Pancreas (tissue), 10 donors: ENCODE data around the gene PLEKHA1. TPM values are rescaled to one million over a fixed set of nuclear protein-coding genes. Genes with fewer than 3 reads are reported as not detected.
A peak's percentile ranks its signal among the peaks of the same experiment; 100 is the strongest.

Source experiments
- ATAC-seq, 4 donors: fragments of 200-7000 bp; cut with Tn5 transposase; one replicate each; pipeline versions ENCODE4 v1.8.0 to v1.9.1; 2020; ENCODE audit warnings: mild to moderate bottlenecking in 4 of 4, moderate library complexity in 4 of 4
- DNase-seq, 6 donors: peaks; one replicate each; pipeline ENCODE4 v3.0.0-alpha.2; 2020
- FAIRE-seq: peaks from 2 replicates; lab custom pipeline; 2012; peaks lifted over from hg19 to GRCh38; lab: Jason Lieb, UNC
- H3K27ac ChIP-seq, 4 donors: fragments of 200-600 bp; sonication (generic); 1 replicate in 3 of 4; 2 replicates in 1 of 4; pipeline versions ENCODE4 v1.5.0 to v1.8.0; 2020
- H3K27me3 ChIP-seq, 4 donors: fragments of 200-600 bp; one replicate each; pipeline ENCODE4 v1.8.0; 2021
- H3K36me3 ChIP-seq, 3 donors: fragments of 200-600 bp; sonication (generic) in 1 of 3; one replicate each; pipeline versions ENCODE4 v1.5.0 to v1.8.0; 2020 to 2021
- H3K4me1 ChIP-seq, 3 donors: fragments of 200-600 bp; one replicate each; pipeline ENCODE4 v1.8.0; 2021
- H3K4me3 ChIP-seq, 4 donors: fragments of 200-600 bp; sonication (generic) in 2 of 4; one replicate each; pipeline versions ENCODE4 v1.5.0 to v1.8.0; 2020 to 2021
- H3K9me3 ChIP-seq, 4 donors: fragments of 200-600 bp; one replicate each; pipeline ENCODE4 v1.8.0; 2021
- CTCF ChIP-seq, 4 donors: fragments of 200-600 bp; sonication (generic) in 3 of 4; IDR thresholded peaks; one replicate each; pipeline versions ENCODE4 v1.5.0 to v1.8.0; 2021; ENCODE audit warnings: antibody characterized with exemption in 4 of 4
- WGBS, 2 donors: extraction: QIAGEN DNeasy Blood & Tissue Kit; methylation state at CpG; one replicate each; pipeline ENCODE4 v1.1.7; 2013; 5-methylcytosine and 5-hydroxymethylcytosine counted together
- intact Hi-C, 3 donors: fragments of 100-400 bp; cut with DNase I; formaldehyde crosslinking; loops; one replicate each; pipeline versions ENCODE4 v1.11.1 to v1.14.2; 2022
- polyA plus RNA-seq, 2 donors: library from polyadenylated mRNA; stranded (reverse); fragments of 200-250 nt; gene quantifications; one replicate each; pipeline ENCODE4 v1.2.3, GENCODE V29; 2013
- total RNA-seq, 6 donors: library from RNA; stranded (reverse); fragmentation: NEBNext Ultra II Directional in 4 of 6; extraction: Animal tissue kit (Norgen Biotek cat#: 25700) in 4 of 6; gene quantifications; one replicate each; pipeline versions ENCODE4 v1.2.1 to v1.2.4, GENCODE V29; 2021 to 2023
- donor health status: healthy with polysubstance abuse.
- donor health status: DM: no; HTN: no; CAD: no; lungs with moderate emphysema.
- donor health status: DM: no; HTN: no; CAD: no.
- donor health status: control.
- donor health status: control.
- donor health status: Bipolar disorder and iron deficiency.
- donor health status: DM: yes; HTN: yes; CAD: no.
- donor health status: DM: no; HTN: no; CAD: no.
- donor health status: DM: no; HTN: no; CAD: no.
- donor health status: DM: yes; HTN: yes; CAD: no.

Gene PLEKHA1
- total and polyA plus RNA-seq, 8 donors, result 8.8 to 31.6 (median 20.4) TPM

- FAIRE-seq, result no peak
- Histone ChIP-seq H3K36me3 (no peaks in the 10 kb centered on the region), H3K27me3 (no peaks in the 10 kb centered on the region), H3K4me3 (no peak overlapping the region), H3K27ac (no peak overlapping the region), H3K9me3 (no peaks in the 10 kb centered on the region), H3K4me1 (peaks cover 0 to 18% (median 12%) of the 10 kb centered on the region in 3 donors)
- no peak for TF ChIP-seq CTCF (IDR thresholded peaks at IDR 0.05)
- intact Hi-C loops, result no loop called here
- no peak for DNase-seq
- ATAC-seq, result no peak
- 51 to 69% methylated on average over 2 of the region's 2 CpGs for WGBS, 2 donors
Observed at GRCh38 chr10:122381680-122382079, 7.2 kb downstream of the PLEKHA1 start.

- Histone ChIP-seq H3K4me3 (no peak overlapping the region), H3K9me3 (no peaks in the 10 kb centered on the region), H3K36me3 (no peaks in the 10 kb centered on the region), H3K4me1 (peaks cover 0 to 13% (median 6%) of the 10 kb centered on the region in 3 donors), H3K27ac (peak overlapping the region in 2 of 4 donors; percentile 20 to 25), H3K27me3 (no peaks in the 10 kb centered on the region)
- no peak for DNase-seq
- WGBS, 2 donors, result 14 to 16% methylated on average over 2 of the region's 2 CpGs
- no peak for TF ChIP-seq CTCF (IDR thresholded peaks at IDR 0.05)
- FAIRE-seq, result peak; percentile 23
- intact Hi-C loops, result no loop called here
- ATAC-seq, result no peak
Observed at GRCh38 chr10:122386514-122386913, 12.0 kb downstream of the PLEKHA1 start.

- 95 to 99% methylated on average over 2 of the region's 2 CpGs for WGBS, 2 donors
- ATAC-seq (no peak), DNase-seq (no peak), FAIRE-seq (no peak)
- no peak for TF ChIP-seq CTCF (IDR thresholded peaks at IDR 0.05)
- H3K27me3 ChIP-seq, result no peaks in the 10 kb centered on the region
- intact Hi-C loops, result no loop called here
- H3K27ac ChIP-seq, result no peak overlapping the region
- H3K36me3 ChIP-seq, result no peaks in the 10 kb centered on the region
- no peaks in the 10 kb centered on the region for H3K9me3 ChIP-seq
- H3K4me1 ChIP-seq, result peaks cover 5 to 13% (median 6%) of the 10 kb centered on the region in 3 donors
- H3K4me3 ChIP-seq, result no peak overlapping the region
Observed at GRCh38 chr10:122387572-122387971, 13.1 kb downstream of the PLEKHA1 start.

- TF ChIP-seq CTCF (IDR thresholded peaks at IDR 0.05), result no peak
- peaks cover 5 to 19% (median 6%) of the 10 kb centered on the region in 3 donors for H3K4me1 ChIP-seq
- DNase-seq (no peak), ATAC-seq (no peak), FAIRE-seq (peak; percentile 20)
- H3K4me3 ChIP-seq, result no peak overlapping the region
- WGBS, 2 donors, result 94 to 96% methylated on average over 1 of the region's 1 CpG
- H3K9me3 ChIP-seq, result no peaks in the 10 kb centered on the region
- H3K27ac ChIP-seq, result no peak overlapping the region
- H3K36me3 ChIP-seq, result no peaks in the 10 kb centered on the region
- H3K27me3 ChIP-seq, result no peaks in the 10 kb centered on the region
- intact Hi-C loops, result no loop called here
Observed at GRCh38 chr10:122388287-122388997, 13.9 kb downstream of the PLEKHA1 start.

- 98% methylated on average over 3 of the region's 3 CpGs for WGBS, 2 donors
- Histone ChIP-seq H3K27ac (no peak overlapping the region), H3K4me3 (no peak overlapping the region), H3K36me3 (peaks cover 0 to 3% (median 0%) of the 10 kb centered on the region in 3 donors), H3K4me1 (peaks cover 5 to 19% (median 6%) of the 10 kb centered on the region in 3 donors), H3K27me3 (no peaks in the 10 kb centered on the region), H3K9me3 (no peaks in the 10 kb centered on the region)
- TF ChIP-seq CTCF (IDR thresholded peaks at IDR 0.05), result no peak
- no peak for DNase-seq
- FAIRE-seq, result no peak
- no peak for ATAC-seq
- intact Hi-C loops, result no loop called here
Observed at GRCh38 chr10:122390271-122390670, 15.8 kb downstream of the PLEKHA1 start.
